AG04450 (cell line): Measurements from ENCODE around the gene GAREM1. TPM values are rescaled to one million over a fixed set of nuclear protein-coding genes. Genes with fewer than 3 reads are reported as not detected.

ENCODE experiments used
- CTCF ChIA-PET: fragments of 300-600, 350-600 bp; formaldehyde crosslinking; extraction: SDS; loops from one replicate; lab custom pipeline; 2022; ENCODE audit warnings: antibody characterized with exemption, inconsistent platforms; lab: Charles Lee
- POLR2A ChIA-PET: fragments of 350-600 bp; formaldehyde crosslinking; extraction: SDS; loops from one replicate; lab custom pipeline; 2021; ENCODE audit warnings: antibody characterized with exemption, inconsistent platforms; lab: Yijun Ruan, JAX
- DNase-seq: peaks from one replicate; pipeline ENCODE4 v3.0.0-alpha.2; 2011; ENCODE audit warnings: low read depth, low spot score
- H3K27ac ChIP-seq: one replicate; pipeline ENCODE4 v1.5.1; 2012; ENCODE audit warnings: low read depth, low read length, control low read depth
- H3K27me3 ChIP-seq: one replicate; pipeline ENCODE4 v1.6.0; 2012; ENCODE audit warnings: low read length; ENCODE audit not compliant: control insufficient read depth, insufficient read depth
- H3K4me3 ChIP-seq: 2 replicates; pipeline ENCODE4 v1.5.1; 2011; ENCODE audit warnings: mild to moderate bottlenecking, low read depth, low read length, control low read depth
- H3K9me3 ChIP-seq: 2 replicates; pipeline ENCODE4 v1.5.1; 2012; ENCODE audit warnings: low read length; ENCODE audit not compliant: control insufficient read depth, insufficient read depth
- polyA plus RNA-seq: library from polyadenylated mRNA; depleted of rRNA; stranded (reverse); fragments of >200 nt; gene quantifications from 2 replicates; pipeline ENCODE4 v1.2.3, GENCODE V29; 2011
- TF ChIP-seq, protein P1 (sequence below): IDR thresholded peaks from 2 replicates; pipeline ENCODE4 v1.5.1; 2011; ENCODE audit warnings: low read depth, low read length, control low read depth, inconsistent platforms

Gene GAREM1
- polyA plus RNA-seq, 1 experiment = 3.4 TPM

DNA sequence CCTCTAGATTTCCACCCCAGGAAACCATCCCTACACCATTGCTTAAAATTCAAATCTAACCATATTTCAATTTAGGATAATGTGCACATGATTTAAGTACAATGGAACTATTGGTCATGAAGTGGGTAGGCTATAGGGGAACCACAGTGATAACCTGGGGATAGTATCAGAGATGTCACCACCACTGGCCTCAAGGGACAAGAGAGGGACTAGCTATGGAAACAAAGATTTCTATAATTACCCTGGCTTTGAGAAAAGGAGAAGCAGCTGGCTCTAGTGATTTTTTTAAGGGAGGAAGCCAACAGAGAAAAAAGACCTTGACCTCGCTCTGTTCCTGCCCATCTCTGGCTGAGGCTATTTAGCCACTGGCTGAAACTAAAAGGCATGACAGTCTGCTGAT is 148.9 kb downstream of the GAREM1 start:
- Histone ChIP-seq H3K27me3 (no peaks in the 10 kb centered on the region), H3K9me3 (no peaks in the 10 kb centered on the region), H3K27ac (no peak overlapping the region), H3K4me3 (no peak overlapping the region)
- DNase-seq = no peak
- CTCF ChIA-PET = interaction anchor here (1.2 kb wide), 1 partner anchor 32 kb away, joined by 4 read pairs; no protein-coding TSS in a partner anchor
- POLR2A ChIA-PET = no interaction called here
- TF ChIP-seq, protein P1, sequence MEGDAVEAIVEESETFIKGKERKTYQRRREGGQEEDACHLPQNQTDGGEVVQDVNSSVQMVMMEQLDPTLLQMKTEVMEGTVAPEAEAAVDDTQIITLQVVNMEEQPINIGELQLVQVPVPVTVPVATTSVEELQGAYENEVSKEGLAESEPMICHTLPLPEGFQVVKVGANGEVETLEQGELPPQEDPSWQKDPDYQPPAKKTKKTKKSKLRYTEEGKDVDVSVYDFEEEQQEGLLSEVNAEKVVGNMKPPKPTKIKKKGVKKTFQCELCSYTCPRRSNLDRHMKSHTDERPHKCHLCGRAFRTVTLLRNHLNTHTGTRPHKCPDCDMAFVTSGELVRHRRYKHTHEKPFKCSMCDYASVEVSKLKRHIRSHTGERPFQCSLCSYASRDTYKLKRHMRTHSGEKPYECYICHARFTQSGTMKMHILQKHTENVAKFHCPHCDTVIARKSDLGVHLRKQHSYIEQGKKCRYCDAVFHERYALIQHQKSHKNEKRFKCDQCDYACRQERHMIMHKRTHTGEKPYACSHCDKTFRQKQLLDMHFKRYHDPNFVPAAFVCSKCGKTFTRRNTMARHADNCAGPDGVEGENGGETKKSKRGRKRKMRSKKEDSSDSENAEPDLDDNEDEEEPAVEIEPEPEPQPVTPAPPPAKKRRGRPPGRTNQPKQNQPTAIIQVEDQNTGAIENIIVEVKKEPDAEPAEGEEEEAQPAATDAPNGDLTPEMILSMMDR = no peak

DNA sequence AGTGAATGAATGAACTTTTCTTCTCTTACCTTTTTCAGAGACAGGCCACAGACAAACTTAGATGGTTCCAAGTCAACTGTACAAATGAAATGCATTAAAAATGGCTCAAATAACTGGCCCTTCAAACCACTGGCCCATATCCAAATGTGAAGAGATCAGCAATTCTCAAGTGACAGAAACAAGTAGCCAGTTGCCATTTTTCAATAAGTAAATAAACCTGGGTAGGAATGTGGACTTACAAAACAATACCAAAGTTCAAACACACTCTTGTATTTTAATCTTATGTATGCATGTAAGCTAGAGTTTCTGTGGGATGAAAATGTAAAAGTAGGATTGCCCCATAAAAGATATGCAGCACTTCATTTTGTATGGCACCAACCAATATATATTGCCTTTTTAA is 151.6 kb downstream of the GAREM1 start:
- DNase-seq = no peak
- Histone ChIP-seq H3K27me3 (no peaks in the 10 kb centered on the region), H3K27ac (no peak overlapping the region), H3K4me3 (no peak overlapping the region), H3K9me3 (no peaks in the 10 kb centered on the region)
- TF ChIP-seq, protein P1 = no peak
- ChIA-PET POLR2A (no interaction called here), CTCF (interaction anchor here (1.7 kb wide), 1 partner anchor 30 kb away, joined by 6 read pairs; no protein-coding TSS in a partner anchor)

DNA sequence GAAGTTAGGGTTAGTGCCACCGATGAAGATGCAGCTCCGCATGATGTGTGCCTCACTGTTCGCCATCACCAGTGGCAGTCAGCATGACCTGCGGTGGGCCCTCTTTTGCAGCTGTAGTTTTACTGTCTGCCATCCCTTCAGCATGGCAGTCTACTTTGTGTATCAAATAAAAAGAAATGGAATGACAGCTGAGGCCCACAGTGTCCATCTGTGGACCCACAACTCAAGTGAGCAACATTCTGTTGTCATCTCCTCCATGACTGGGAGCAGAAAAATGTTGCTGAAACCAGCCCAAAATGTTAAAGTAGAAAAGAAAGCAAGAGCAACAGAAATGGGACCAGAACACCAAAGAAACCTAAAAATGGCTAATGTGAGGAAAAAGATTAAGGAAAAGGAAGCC is 152.1 kb downstream of the GAREM1 start:
- Histone ChIP-seq H3K27me3 (no peaks in the 10 kb centered on the region), H3K9me3 (no peaks in the 10 kb centered on the region), H3K27ac (no peak overlapping the region), H3K4me3 (no peak overlapping the region)
- DNase-seq = no peak
- TF ChIP-seq, protein P1 = no peak
- POLR2A ChIA-PET = no interaction called here
- CTCF ChIA-PET = interaction anchor here (1.0 to 1.7 kb wide), 2 partner anchors 29 to 152 kb away, joined by 3 to 6 read pairs; partner anchors contain the start of gene GAREM1

DNA sequence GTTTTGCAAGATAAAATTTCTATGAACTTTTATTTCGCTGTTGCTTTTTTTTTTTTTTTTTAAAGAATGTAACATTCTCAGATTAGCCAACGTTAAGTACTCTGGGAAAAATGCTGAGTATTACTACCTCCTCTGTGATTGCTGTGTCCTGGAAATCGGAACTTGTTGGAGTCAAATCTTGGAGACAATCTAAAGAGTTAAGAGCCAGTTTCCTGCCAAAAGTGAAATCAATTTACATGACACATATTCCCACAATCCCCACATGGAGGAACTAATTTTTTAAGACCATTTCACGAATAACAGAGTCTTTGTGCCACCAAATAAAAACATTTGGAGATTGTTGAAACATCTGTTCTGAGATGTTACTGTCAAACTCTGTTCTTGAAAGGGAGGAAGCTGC is 153.0 kb downstream of the GAREM1 start:
- TF ChIP-seq, protein P1 = no peak
- ChIA-PET CTCF (interaction anchor here (0.7 to 1.7 kb wide), 3 partner anchors 8 to 153 kb away, joined by 3 to 6 read pairs (median 3); partner anchors contain the start of gene GAREM1), POLR2A (no interaction called here)
- peak overlapping the region; percentile 40 for H3K27ac ChIP-seq
- H3K27me3 ChIP-seq = no peaks in the 10 kb centered on the region
- no peaks in the 10 kb centered on the region for H3K9me3 ChIP-seq
- DNase-seq = peak; percentile 7
- H3K4me3 ChIP-seq = no peak overlapping the region

DNA sequence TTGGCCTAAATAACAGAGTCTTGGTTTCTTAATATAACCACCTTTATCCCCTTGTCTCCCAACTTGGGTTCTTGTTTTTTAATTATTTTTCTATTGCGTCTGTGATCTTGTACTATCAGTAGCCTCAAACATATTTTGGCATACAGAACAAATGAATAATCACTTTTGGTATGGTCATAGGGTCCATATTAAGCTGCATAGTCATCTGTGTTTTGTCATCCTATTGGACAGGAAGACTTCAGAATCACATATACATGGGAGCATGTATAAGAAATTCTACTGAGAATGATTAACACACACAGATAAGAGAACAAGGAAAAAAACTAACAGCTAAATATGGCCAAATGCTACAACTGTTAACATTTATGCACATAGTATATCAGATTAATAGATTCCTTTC is 154.8 kb downstream of the GAREM1 start:
- ChIA-PET CTCF (interaction anchor here (0.9 to 1.0 kb wide), 3 partner anchors 27 to 155 kb away, joined by 3 to 6 read pairs (median 4); partner anchors contain the start of gene GAREM1), POLR2A (interaction anchor here (1.1 kb wide), 1 partner anchor 34 kb away, joined by 3 read pairs; no protein-coding TSS in a partner anchor)
- H3K4me3 ChIP-seq = no peak overlapping the region
- H3K27me3 ChIP-seq = no peaks in the 10 kb centered on the region
- no peak for DNase-seq
- TF ChIP-seq, protein P1 = no peak
- no peak overlapping the region for H3K27ac ChIP-seq
- H3K9me3 ChIP-seq = no peaks in the 10 kb centered on the region
